Transverse colon (tissue), 4 donors: ENCODE results near the gene CD6. TPM values are rescaled to one million over a fixed set of nuclear protein-coding genes. Genes with fewer than 3 reads are reported as not detected.

ENCODE experiments used
- DNase-seq: peaks from one replicate; pipeline ENCODE4 v3.0.0-alpha.2; 2019
- H3K27ac ChIP-seq, 4 donors: fragments of 200-600 bp; sonication (generic); 2 replicates each; pipeline ENCODE4 v1.5.1; 2016 to 2018; ENCODE audit warnings: inconsistent platforms in 4 of 4
- H3K27me3 ChIP-seq: fragments of 200-600 bp; sonication (generic); 2 replicates; pipeline ENCODE4 v1.5.1; 2017; ENCODE audit warnings: inconsistent platforms
- H3K36me3 ChIP-seq, 4 donors: fragments of 200-600 bp; sonication (generic); 2 replicates each; pipeline ENCODE4 v1.5.1; 2017 to 2019; ENCODE audit warnings: inconsistent platforms in 4 of 4
- H3K4me1 ChIP-seq, 4 donors: fragments of 200-600 bp; sonication (generic); 2 replicates each; pipeline ENCODE4 v1.5.1; 2017 to 2020; ENCODE audit warnings: inconsistent platforms in 4 of 4
- H3K4me3 ChIP-seq, 4 donors: fragments of 200-600 bp; sonication (generic); 1 replicate in 1 of 4; 2 replicates in 3 of 4; pipeline versions ENCODE4 v1.5.1 to v1.6.1; 2017 to 2019; ENCODE audit warnings: inconsistent platforms in 4 of 4
- H3K9me3 ChIP-seq, 2 donors: fragments of 200-600 bp; sonication (generic); 2 replicates each; pipeline ENCODE4 v1.5.1; 2017 to 2019; ENCODE audit warnings: inconsistent platforms in 2 of 2
- EP300 ChIP-seq: sonication (generic); formaldehyde crosslinking; IDR thresholded peaks from one replicate; pipeline ENCODE4 v1.6.1; 2017; ENCODE audit warnings: antibody characterized with exemption, low read depth
- POLR2A ChIP-seq: fragments of 450-650 bp; IDR thresholded peaks from one replicate; pipeline ENCODE4 v1.6.1; 2016; ENCODE audit warnings: antibody characterized with exemption, mild to moderate bottlenecking, moderate library complexity
- POLR2AphosphoS5 ChIP-seq, 3 donors: sonication (generic); formaldehyde crosslinking; IDR thresholded peaks; one replicate each; pipeline ENCODE4 v1.6.1; 2016; ENCODE audit warnings: antibody characterized with exemption in 3 of 3
- WGBS, 2 donors: methylation state at CpG; one replicate each; pipeline ENCODE4 v1.1.5; 2018; ENCODE audit warnings: low coverage in 1 of 2; 5-methylcytosine and 5-hydroxymethylcytosine counted together
- in situ Hi-C, 4 donors: fragments of 200-750 bp; cut with MboI; loops; one replicate each; pipeline versions ENCODE4 v1.15.0 to v1.15.1; 2017; ENCODE audit warnings: low sequenced_read_pairs in 3 of 4, low pct_ligation_motif_present in 1 of 4, low pct_unique_long_range_greater_than_20kb in 1 of 4
- intact Hi-C: fragments of 100-400 bp; cut with DNase I; formaldehyde crosslinking; loops from one replicate; pipeline ENCODE4 v1.15.1; 2023; ENCODE audit warnings: low total_unique reads
- total RNA-seq, 4 donors: library from RNA; depleted of rRNA; stranded (reverse); fragments of >200 nt; gene quantifications; one replicate each; pipeline ENCODE4 v1.1.0, GENCODE V29; 2016
- TF ChIP-seq, protein P1 (sequence below), 5 experiments: fragments of 200-600 bp in 3 of 5; fragments of 450-650 bp in 2 of 5; sonication (generic) in 3 of 5; IDR thresholded peaks; 1 replicate in 2 of 5; 2 replicates in 3 of 5; pipeline ENCODE4 v1.5.1; 2016 to 2017; ENCODE audit warnings: antibody characterized with exemption in 5 of 5, inconsistent platforms in 3 of 5, mild to moderate bottlenecking in 2 of 5, moderate library complexity in 1 of 5

CD6 gene
- total RNA-seq, 4 donors from 2014 or later = 1.9 to 4.3 (median 3.0) TPM; not detected in 1

DNA sequence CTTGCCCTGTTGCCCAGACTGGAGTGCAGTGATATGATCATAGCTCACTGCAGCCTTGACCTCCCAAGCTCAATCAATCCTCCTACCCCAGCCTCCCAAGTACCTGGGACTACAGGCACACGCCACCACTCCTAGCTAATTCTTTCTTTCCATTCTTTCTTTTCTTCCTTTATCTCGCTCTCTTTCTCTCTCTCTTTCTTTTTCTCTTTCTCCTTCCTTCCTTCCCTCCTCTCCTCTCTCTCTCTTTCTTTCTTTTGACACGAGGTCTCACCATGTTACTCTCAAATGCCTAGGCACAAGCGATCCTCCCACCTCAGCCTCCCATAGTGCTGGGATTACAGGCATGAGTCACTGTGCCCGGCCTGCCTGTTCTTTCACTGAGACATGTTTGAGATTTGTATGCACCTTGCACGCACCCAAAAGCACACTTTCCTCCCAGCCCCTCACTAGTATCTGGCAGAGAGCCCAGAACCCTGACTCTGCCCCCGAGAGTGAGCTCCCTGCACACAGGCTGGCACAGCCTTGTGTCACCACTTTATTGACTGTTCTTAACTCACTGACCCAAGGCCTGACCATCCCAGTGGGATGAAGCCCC is 56.8 kb downstream of the CD6 start:
- in situ Hi-C loops (no loop called here), intact Hi-C loops (no loop called here)
- Histone ChIP-seq H3K36me3 (no peaks in the 10 kb centered on the region), H3K27ac (no peak overlapping the region), H3K27me3 (peaks cover 4% of the 10 kb centered on the region), H3K4me1 (peaks cover 0 to 13% (median 0%) of the 10 kb centered on the region in 4 donors), H3K9me3 (no peaks in the 10 kb centered on the region), H3K4me3 (no peak overlapping the region)
- DNase-seq = peak; percentile 21
- no peak for TF ChIP-seq EP300
- 61 to 71% methylated on average over 5 to 7 of the region's 7 CpGs for WGBS, 2 donors

DNA sequence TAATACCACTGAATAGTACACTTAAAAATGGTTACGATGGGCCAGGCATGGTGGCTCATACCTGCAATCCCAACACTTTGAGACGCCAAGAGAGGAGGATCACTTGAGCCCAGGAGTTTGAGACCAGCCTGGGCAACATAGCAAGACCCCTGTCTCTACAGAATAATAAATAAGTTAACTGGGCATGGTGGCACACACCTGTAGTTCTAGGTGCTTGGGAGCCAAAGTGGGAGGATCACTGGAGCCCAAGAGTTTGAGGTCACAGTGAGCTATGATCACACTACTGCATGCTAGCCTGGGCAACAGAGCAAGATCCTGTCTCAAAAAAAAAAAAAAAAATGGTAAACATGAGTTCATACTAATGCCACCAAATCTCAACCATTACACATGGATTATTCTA is 61.3 kb downstream of the CD6 start:
- no peak for TF ChIP-seq POLR2A
- TF ChIP-seq EP300 = no peak
- no peak for TF ChIP-seq POLR2AphosphoS5 (IDR thresholded peaks at IDR 0.05)
- TF ChIP-seq, protein P1, sequence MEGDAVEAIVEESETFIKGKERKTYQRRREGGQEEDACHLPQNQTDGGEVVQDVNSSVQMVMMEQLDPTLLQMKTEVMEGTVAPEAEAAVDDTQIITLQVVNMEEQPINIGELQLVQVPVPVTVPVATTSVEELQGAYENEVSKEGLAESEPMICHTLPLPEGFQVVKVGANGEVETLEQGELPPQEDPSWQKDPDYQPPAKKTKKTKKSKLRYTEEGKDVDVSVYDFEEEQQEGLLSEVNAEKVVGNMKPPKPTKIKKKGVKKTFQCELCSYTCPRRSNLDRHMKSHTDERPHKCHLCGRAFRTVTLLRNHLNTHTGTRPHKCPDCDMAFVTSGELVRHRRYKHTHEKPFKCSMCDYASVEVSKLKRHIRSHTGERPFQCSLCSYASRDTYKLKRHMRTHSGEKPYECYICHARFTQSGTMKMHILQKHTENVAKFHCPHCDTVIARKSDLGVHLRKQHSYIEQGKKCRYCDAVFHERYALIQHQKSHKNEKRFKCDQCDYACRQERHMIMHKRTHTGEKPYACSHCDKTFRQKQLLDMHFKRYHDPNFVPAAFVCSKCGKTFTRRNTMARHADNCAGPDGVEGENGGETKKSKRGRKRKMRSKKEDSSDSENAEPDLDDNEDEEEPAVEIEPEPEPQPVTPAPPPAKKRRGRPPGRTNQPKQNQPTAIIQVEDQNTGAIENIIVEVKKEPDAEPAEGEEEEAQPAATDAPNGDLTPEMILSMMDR (IDR thresholded peaks at IDR 0.05) = no peak
- intact Hi-C loops (no loop called here), in situ Hi-C loops (no loop called here)
- Histone ChIP-seq H3K9me3 (no peaks in the 10 kb centered on the region), H3K36me3 (no peaks in the 10 kb centered on the region), H3K27me3 (no peaks in the 10 kb centered on the region), H3K4me1 (peaks cover 0 to 6% (median 0%) of the 10 kb centered on the region in 4 donors), H3K27ac (no peak overlapping the region), H3K4me3 (no peak overlapping the region)
- 93 to 94% methylated on average over 2 of the region's 2 CpGs for WGBS, 2 donors
- no peak for DNase-seq

DNA sequence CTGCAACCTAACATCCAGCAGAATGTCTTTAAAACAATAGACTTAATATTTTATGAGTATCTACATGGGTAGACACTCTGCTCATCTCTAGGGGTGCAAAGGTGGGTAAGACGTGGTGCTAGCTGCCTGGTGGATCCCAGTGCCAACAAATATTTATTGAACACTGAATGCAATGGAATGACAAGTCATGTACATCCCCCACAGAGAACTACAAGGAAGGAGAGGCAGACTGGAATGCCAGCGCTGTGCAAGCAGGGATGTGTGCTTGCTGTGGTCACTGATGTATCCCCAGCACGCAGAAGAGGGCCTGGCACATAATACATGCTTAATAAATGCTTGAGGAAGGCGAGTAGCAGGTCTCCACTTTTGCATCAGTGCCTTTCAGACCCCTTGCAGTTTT is 61.9 kb downstream of the CD6 start:
- Histone ChIP-seq H3K27ac (no peak overlapping the region), H3K27me3 (no peaks in the 10 kb centered on the region), H3K4me3 (no peak overlapping the region), H3K4me1 (no peaks in the 10 kb centered on the region), H3K9me3 (no peaks in the 10 kb centered on the region), H3K36me3 (no peaks in the 10 kb centered on the region)
- DNase-seq = no peak
- in situ Hi-C loops = no loop called here
- no peak for TF ChIP-seq EP300
- TF ChIP-seq, protein P1 (IDR thresholded peaks at IDR 0.05) = no peak
- TF ChIP-seq POLR2A = no peak
- TF ChIP-seq POLR2AphosphoS5 (IDR thresholded peaks at IDR 0.05) = no peak
- intact Hi-C loops = no loop called here
- WGBS, 2 donors = 89% methylated on average over 4 of the region's 4 CpGs; no CpG with 5 or more reads in 1 of the 2 donors

DNA sequence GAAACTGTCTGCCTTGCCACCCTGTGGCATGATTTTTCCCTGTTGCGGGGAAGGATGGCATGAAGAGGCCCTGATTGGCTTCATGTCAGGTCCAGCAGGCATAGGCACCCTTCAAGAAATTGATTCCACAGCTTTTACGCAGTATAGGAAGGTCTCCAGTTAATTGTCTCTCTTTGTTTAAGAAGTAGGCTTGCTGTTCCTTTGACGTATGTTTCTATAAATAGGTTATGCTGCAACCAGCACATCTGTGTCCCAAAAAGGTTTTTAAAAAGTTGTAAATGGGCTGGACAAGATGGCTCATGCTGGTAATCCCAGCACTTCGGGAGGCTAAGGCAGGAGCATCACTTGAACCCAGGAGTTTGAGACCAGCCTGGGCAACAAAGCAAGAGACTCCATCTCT is 62.6 kb downstream of the CD6 start:
- in situ Hi-C loops = no loop called here
- TF ChIP-seq, protein P1 (IDR thresholded peaks at IDR 0.05) = no peak
- TF ChIP-seq POLR2A (no peak), POLR2AphosphoS5 (IDR thresholded peaks at IDR 0.05) (no peak), EP300 (no peak)
- Histone ChIP-seq H3K4me3 (no peak overlapping the region), H3K9me3 (no peaks in the 10 kb centered on the region), H3K27me3 (no peaks in the 10 kb centered on the region), H3K4me1 (no peaks in the 10 kb centered on the region), H3K27ac (no peak overlapping the region), H3K36me3 (no peaks in the 10 kb centered on the region)
- DNase-seq = no peak
- WGBS, 2 donors = 73 to 94% methylated on average over 3 to 4 of the region's 4 CpGs
- intact Hi-C loops = no loop called here
